Central memory CD4-positive, alpha-beta T cell (primary cell): ENCODE results near the gene IL9R.
"Not testable (repeated sequence)": the region's sequence is repeated elsewhere in the genome, so short reads cannot be mapped to it uniquely, and the experiment has no call there.

Experiments used
- DNase-seq: peaks from one replicate; pipeline ENCODE4 v3.0.0; 2022
- total RNA-seq, 3 experiments: gene quantifications; one replicate each; lab custom pipeline; 2026; lab: John Stamatoyannopoulos, UW

Gene IL9R
- 0.14 to 4.0 (median 0.19) reads per million in 3 experiments for total RNA-seq

- DNase-seq: peak; percentile 33
These were observed at the start of gene IL9R for GRCh38 chrX:155997436-155997835. Gene IL9R, plus strand, starts transcription at chrX:155997696. Its CDS starts 64 bp downstream, at chrX:155997760.

- no peak for DNase-seq
These were observed 48.4 kb upstream of the IL9R start for GRCh38 chrX:155949098-155949497.

GRCh38 chrX:155951237-155951789 lies 46.2 kb upstream of the IL9R start:
- DNase-seq: no peak

GRCh38 chrX:155953055-155953454 lies 44.4 kb upstream of the IL9R start:
- DNase-seq: no peak

- no peak for DNase-seq
These were observed 42.7 kb upstream of the IL9R start for GRCh38 chrX:155954793-155955192.

- DNase-seq: no peak
These were observed 41.4 kb upstream of the IL9R start for GRCh38 chrX:155956099-155956498.

GRCh38 chrX:155956649-155957048 lies 40.8 kb upstream of the IL9R start:
- DNase-seq: no peak

- no peak for DNase-seq
These were observed 39.7 kb upstream of the IL9R start for GRCh38 chrX:155957843-155958242.

GRCh38 chrX:155959018-155959587 lies 38.4 kb upstream of the IL9R start:
- DNase-seq: no peak

GRCh38 chrX:155962906-155963305 lies 34.6 kb upstream of the IL9R start:
- no peak for DNase-seq

- peak; percentile 3 for DNase-seq
These were observed 30.6 kb upstream of the IL9R start for GRCh38 chrX:155966876-155967275.

- DNase-seq: no peak
These were observed 29.7 kb upstream of the IL9R start for GRCh38 chrX:155967653-155968325.

GRCh38 chrX:155968326-155968661 lies 29.2 kb upstream of the IL9R start:
- DNase-seq: no peak

GRCh38 chrX:155968791-155969190 lies 28.7 kb upstream of the IL9R start:
- no peak for DNase-seq

GRCh38 chrX:155971658-155972057 lies 25.8 kb upstream of the IL9R start:
- DNase-seq: not testable (repeated sequence)

GRCh38 chrX:155972241-155972640 lies 25.3 kb upstream of the IL9R start:
- DNase-seq: not testable (repeated sequence)

- DNase-seq: no peak
These were observed 14.2 kb upstream of the IL9R start for GRCh38 chrX:155983326-155983725.

- DNase-seq: no peak
These were observed 12.3 kb upstream of the IL9R start for GRCh38 chrX:155985208-155985607.

GRCh38 chrX:155986995-155987394 lies 10.5 kb upstream of the IL9R start:
- not testable (repeated sequence) for DNase-seq

- no peak for DNase-seq
These were observed 8.6 kb upstream of the IL9R start for GRCh38 chrX:155988859-155989258.

- no peak for DNase-seq
These were observed 4.1 kb upstream of the IL9R start for GRCh38 chrX:155993421-155993820.

- DNase-seq: no peak
These were observed 2.1 kb upstream of the IL9R start for GRCh38 chrX:155995321-155995875.

GRCh38 chrX:155998116-155998515 lies 620 bp downstream of the IL9R start:
- no peak for DNase-seq
